Activated naive CD8-positive, alpha-beta T cell (primary cell): ENCODE data around the gene RBKS.

Source experiments
- H3K27ac Mint-ChIP-seq: one replicate; pipeline ENCODE4 v1.8.0; 2021; ENCODE audit warnings: mixed read lengths
- H3K27me3 Mint-ChIP-seq: one replicate; pipeline ENCODE4 v1.8.0; 2021; ENCODE audit warnings: mixed read lengths
- H3K36me3 Mint-ChIP-seq: one replicate; pipeline ENCODE4 v1.8.0; 2021; ENCODE audit warnings: mixed read lengths
- H3K4me1 Mint-ChIP-seq: one replicate; pipeline ENCODE4 v1.8.0; 2021; ENCODE audit warnings: low read depth, mixed read lengths
- H3K4me3 Mint-ChIP-seq: one replicate; pipeline ENCODE4 v1.8.0; 2021; ENCODE audit warnings: mild to moderate bottlenecking, mixed read lengths
- H3K9me3 Mint-ChIP-seq: one replicate; pipeline ENCODE4 v1.8.0; 2021; ENCODE audit warnings: low read depth, mixed read lengths

The RBKS gene

DNA sequence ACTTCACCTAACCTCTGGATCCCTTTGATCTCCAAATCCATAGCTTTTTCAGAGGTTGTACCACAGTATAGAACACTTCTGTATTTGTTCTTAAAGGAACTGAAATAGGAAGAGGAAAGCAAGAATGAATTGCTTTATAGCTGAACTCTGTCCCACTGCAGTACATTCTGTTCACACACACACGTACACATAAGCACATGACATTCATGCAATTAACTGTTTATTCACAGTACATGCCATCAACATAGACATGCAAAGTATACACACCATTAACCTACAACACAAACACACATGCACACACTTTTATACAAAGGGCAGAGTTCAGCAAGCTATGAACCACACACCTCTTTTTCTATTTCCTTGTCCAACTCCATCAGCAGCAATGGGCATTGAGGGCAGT lies 75.4 kb downstream of the RBKS start:
- Mint-ChIP-seq H3K9me3 (no peaks in the 10 kb centered on the region), H3K27me3 (no peaks in the 10 kb centered on the region), H3K27ac (no peak overlapping the region), H3K36me3 (peaks cover 13% of the 10 kb centered on the region), H3K4me1 (no peaks in the 10 kb centered on the region), H3K4me3 (no peak overlapping the region)

DNA sequence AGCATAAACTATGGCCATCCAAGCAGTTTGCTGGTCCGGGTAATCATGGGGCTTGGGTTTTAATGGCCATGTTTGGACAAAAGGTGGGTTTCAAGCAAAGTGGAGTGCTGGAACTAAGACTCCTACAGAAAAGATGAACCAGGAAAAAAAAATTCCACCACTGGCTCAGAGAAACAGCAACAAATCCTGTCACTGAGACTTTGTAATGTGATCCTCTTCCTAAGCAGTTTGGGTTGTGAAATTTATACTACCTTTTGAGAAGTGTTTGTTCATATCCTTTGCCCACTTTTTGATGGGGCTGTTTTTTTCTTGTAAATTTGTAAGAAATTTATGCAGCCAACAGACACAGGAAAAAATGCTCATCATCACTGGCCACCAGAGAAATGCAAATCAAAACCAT lies 78.4 kb downstream of the RBKS start:
- H3K9me3 Mint-ChIP-seq = no peaks in the 10 kb centered on the region
- H3K4me3 Mint-ChIP-seq = no peak overlapping the region
- H3K4me1 Mint-ChIP-seq = no peaks in the 10 kb centered on the region
- H3K36me3 Mint-ChIP-seq = peaks cover 4% of the 10 kb centered on the region
- no peak overlapping the region for H3K27ac Mint-ChIP-seq
- H3K27me3 Mint-ChIP-seq = no peaks in the 10 kb centered on the region

DNA sequence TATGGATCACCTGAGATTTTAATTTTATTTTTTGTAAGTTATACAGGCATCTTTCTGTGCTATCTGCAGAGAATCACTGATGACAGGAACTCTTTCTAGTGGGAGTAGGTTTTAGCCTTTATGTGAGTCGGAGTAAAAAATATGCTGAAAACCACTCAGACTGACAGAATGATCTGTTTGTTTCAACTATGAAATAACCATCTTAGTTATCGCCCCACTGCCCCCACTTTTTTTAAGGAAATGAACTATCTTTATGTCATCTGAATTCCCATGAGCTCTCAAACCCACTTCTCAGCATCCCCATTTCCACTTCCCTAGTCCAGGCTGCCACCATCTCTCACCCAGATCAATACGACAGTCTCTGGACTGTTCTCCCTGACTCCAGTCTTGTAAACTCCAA lies 79.7 kb downstream of the RBKS start:
- Mint-ChIP-seq H3K36me3 (peaks cover 4% of the 10 kb centered on the region), H3K4me3 (no peak overlapping the region), H3K4me1 (no peaks in the 10 kb centered on the region), H3K27me3 (no peaks in the 10 kb centered on the region), H3K9me3 (no peaks in the 10 kb centered on the region), H3K27ac (no peak overlapping the region)

DNA sequence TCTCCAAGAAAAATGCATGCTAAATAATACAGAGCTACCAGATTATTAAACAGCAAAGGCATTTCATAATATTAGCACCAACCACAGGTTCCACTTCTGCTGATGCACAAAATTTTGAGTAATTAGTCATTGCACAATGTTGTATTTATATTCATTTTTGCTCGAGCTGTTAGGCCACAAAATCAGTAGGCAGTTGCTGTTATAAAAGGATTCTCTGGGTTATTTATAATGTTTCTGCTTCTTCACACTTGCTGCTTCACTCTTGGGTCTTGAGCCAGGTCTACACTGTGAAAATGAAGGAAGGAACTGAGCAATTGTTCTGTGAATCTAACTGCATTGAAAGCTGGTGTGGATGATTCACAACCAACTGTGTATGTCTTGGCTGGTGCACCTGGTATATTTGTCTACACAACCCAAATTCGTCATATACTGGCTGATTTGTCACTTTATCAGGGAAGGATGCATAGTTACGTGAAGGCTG lies 80.4 kb downstream of the RBKS start:
- no peak overlapping the region for H3K27ac Mint-ChIP-seq
- no peaks in the 10 kb centered on the region for H3K4me1 Mint-ChIP-seq
- H3K36me3 Mint-ChIP-seq = peaks cover 4% of the 10 kb centered on the region

DNA sequence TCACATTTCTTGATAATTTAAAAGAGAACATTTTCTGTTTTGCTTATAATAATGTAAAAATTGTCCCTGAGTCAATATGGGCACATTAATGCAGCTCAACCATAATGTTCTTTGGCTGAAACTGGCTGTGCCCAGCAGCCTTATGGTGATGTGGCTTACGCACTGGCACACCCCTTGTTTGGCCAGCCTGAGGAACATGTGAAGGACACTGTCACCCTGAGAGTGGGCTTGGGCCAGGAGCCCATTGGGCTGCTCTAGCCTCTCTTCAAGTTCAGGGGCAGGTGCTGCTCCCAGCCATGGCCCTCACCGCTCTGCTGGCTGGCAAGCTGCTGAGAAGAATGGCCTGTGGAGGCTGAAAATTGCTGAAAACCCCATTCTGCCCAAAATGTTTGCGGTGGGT lies 81.2 kb downstream of the RBKS start:
- H3K36me3 Mint-ChIP-seq = peaks cover 4% of the 10 kb centered on the region
- H3K4me1 Mint-ChIP-seq = no peaks in the 10 kb centered on the region
- no peaks in the 10 kb centered on the region for H3K27me3 Mint-ChIP-seq
- no peak overlapping the region for H3K27ac Mint-ChIP-seq
- no peaks in the 10 kb centered on the region for H3K9me3 Mint-ChIP-seq
- H3K4me3 Mint-ChIP-seq = no peak overlapping the region

More for the DNA sequence above, 80.4 kb downstream of the RBKS start:
- Mint-ChIP-seq H3K4me3 (no peak overlapping the region), H3K27me3 (no peaks in the 10 kb centered on the region), H3K9me3 (no peaks in the 10 kb centered on the region)

DNA sequence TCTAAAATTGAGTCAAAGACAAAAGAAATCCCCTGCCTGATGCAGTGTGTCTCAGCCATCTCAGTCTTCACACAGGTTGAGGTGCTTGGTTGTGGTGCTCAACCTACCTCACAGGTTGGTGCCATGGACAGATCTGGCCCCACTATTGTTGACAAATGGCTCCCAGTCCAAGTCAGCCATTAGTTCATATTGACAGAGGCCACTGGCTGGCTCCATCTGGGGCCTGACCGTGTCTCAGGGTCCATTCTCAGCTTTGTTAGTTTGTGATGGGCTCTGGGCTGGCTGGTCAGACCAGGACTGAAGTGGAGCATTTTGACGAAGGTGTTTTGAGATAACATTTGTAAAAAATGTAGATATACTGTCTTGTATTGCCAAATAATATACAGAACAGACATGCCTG lies 81.8 kb downstream of the RBKS start:
- H3K4me3 Mint-ChIP-seq = no peak overlapping the region

DNA sequence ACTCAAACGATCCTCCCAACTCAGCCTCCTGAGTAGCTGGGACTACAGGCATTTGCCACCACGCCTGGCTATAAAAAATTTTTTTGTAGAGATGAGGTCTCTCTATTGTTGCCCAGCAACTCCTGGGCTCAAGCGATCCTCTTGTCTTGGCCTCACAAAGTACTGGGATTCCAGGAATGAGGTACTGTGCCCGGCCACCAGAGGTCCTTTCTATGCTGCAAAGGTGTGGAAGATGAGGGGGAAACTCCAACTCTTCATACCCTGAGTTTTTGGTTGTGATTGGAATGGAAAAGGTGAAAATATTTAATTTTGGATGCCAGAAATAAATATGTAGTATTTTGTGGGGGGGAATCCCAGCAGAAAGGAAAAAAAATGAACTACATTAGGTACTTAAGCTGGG lies 82.7 kb downstream of the RBKS start:
- Mint-ChIP-seq H3K4me3 (no peak overlapping the region), H3K4me1 (no peaks in the 10 kb centered on the region), H3K9me3 (no peaks in the 10 kb centered on the region), H3K27ac (no peak overlapping the region), H3K27me3 (no peaks in the 10 kb centered on the region), H3K36me3 (peaks cover 4% of the 10 kb centered on the region)

More for the DNA sequence above, 81.8 kb downstream of the RBKS start:
- no peaks in the 10 kb centered on the region for H3K9me3 Mint-ChIP-seq
- H3K27me3 Mint-ChIP-seq = no peaks in the 10 kb centered on the region
- H3K36me3 Mint-ChIP-seq = peaks cover 4% of the 10 kb centered on the region
- no peak overlapping the region for H3K27ac Mint-ChIP-seq
- no peaks in the 10 kb centered on the region for H3K4me1 Mint-ChIP-seq

DNA sequence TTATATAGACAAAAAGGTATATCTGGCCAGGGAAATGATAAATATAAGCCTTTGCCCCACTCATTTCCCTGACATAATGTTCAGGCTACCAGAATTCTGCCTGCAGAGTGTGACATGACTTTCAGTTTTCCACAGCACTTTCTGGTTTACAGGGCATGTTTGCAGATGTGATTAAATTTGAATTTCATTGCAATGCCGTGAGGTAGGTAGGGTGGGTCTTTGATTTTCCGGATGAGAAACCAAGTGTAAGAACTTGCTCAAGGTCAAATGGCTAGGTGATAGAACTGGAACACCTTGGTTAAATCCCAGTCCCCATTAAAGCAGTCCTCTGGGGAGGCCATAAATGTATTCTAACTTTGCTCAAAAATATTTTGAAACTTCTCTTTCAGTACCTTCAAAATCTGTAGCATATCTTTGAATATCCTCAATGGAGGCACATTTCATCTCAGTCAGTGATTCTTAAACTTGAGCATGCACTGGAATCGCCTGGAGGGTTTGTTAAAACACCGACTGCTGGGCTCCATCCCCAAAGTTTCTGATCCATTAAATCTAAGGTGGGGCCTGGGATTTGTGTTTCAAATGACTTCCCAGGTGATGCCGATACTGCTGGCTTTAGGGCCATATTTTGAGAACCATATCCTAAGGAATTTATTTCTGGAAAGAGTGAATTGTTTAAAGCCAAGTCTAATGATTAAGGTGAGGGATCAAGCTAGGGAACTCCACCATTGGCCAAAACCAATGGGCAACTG lies 83.7 kb downstream of the RBKS start:
- Mint-ChIP-seq H3K4me1 (no peaks in the 10 kb centered on the region), H3K9me3 (no peaks in the 10 kb centered on the region), H3K27me3 (no peaks in the 10 kb centered on the region), H3K27ac (no peak overlapping the region), H3K4me3 (no peak overlapping the region), H3K36me3 (peaks cover 2% of the 10 kb centered on the region)

DNA sequence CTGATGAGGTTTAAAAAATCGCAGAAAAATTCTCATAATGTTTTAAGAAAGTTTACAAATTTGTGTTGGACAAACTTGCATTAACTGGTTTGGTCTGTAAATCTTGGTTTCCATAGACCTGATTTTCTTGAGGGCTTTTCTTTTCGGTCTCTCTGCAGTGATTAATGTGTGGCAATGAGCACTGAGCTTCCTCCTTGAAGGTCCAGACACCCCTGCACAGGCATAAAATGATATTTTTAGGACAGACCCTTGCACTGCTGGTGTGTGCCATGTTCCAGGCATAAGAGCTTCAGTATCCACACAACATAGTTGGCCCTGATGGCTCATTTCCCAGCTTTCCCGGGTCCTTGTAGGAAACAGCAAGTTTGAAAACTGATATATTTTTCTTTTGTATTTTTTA lies 85.0 kb downstream of the RBKS start:
- no peak overlapping the region for H3K4me3 Mint-ChIP-seq
- H3K36me3 Mint-ChIP-seq = peaks cover 2% of the 10 kb centered on the region
- no peaks in the 10 kb centered on the region for H3K9me3 Mint-ChIP-seq
- H3K27me3 Mint-ChIP-seq = no peaks in the 10 kb centered on the region
- no peaks in the 10 kb centered on the region for H3K4me1 Mint-ChIP-seq
- no peak overlapping the region for H3K27ac Mint-ChIP-seq

DNA sequence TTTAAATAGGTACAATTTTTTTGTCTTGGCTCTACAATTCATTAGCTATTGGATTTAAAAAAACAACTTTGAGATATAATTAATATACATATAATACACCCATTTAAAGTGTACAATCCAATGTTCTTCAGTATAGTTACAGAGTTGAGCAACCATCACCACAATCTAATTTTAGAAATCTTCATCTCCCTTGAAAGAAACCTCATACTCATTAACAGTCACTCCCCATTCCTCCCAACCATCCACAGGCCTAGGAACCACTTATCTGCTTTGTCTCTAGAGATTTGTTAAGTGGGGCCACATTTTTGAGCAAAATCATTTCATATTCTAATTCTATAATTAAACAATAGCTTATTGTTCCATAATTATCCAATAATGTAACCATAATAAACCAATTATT lies 86.0 kb downstream of the RBKS start:
- no peak overlapping the region for H3K4me3 Mint-ChIP-seq
- H3K9me3 Mint-ChIP-seq = no peaks in the 10 kb centered on the region
- H3K36me3 Mint-ChIP-seq = no peaks in the 10 kb centered on the region
- no peaks in the 10 kb centered on the region for H3K27me3 Mint-ChIP-seq
- H3K27ac Mint-ChIP-seq = no peak overlapping the region
- H3K4me1 Mint-ChIP-seq = no peaks in the 10 kb centered on the region

DNA sequence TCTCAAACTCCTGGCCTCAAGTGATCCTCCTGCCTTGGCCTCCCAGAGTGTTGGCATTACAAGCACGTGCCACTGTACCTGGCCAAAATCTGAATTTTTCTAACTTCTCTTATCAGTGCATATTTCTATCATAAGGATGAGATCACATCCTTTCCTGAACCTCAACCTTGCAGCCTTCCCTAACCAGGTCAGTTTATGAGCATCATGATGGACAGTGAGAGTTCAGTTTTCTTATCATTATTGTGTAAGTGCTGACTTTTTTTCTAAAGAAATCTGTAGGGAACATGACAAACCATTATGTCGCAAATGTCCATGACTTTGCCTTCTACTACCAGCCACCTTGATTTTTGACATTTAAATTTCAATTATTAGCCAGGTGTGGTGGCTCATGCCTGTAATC lies 87.1 kb downstream of the RBKS start:
- Mint-ChIP-seq H3K36me3 (peaks cover 8% of the 10 kb centered on the region), H3K27me3 (no peaks in the 10 kb centered on the region), H3K27ac (no peak overlapping the region), H3K9me3 (no peaks in the 10 kb centered on the region), H3K4me1 (no peaks in the 10 kb centered on the region), H3K4me3 (no peak overlapping the region)

DNA sequence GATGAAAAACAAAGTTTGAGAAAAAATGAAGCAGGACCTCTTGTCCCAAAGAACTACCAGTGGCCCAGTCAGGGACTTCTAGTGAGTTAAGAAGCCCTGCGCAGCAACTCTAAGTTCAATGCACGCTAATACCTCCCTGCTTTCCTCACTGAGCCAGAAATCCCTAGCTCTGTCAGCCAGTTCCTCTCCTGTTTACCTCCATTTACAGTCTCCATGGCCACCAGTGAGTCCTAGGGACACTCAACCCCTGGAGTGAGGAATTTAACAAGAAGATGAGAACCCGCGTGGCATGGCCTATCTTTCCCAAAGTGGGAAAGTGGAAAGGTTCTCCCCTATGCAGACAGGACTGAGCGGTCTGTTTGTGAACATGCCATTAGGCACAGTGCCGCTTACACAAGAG lies 87.6 kb downstream of the RBKS start:
- peaks cover 8% of the 10 kb centered on the region for H3K36me3 Mint-ChIP-seq
- H3K4me1 Mint-ChIP-seq = no peaks in the 10 kb centered on the region
- H3K4me3 Mint-ChIP-seq = no peak overlapping the region
- H3K27me3 Mint-ChIP-seq = no peaks in the 10 kb centered on the region
- H3K27ac Mint-ChIP-seq = no peak overlapping the region
- no peaks in the 10 kb centered on the region for H3K9me3 Mint-ChIP-seq

DNA sequence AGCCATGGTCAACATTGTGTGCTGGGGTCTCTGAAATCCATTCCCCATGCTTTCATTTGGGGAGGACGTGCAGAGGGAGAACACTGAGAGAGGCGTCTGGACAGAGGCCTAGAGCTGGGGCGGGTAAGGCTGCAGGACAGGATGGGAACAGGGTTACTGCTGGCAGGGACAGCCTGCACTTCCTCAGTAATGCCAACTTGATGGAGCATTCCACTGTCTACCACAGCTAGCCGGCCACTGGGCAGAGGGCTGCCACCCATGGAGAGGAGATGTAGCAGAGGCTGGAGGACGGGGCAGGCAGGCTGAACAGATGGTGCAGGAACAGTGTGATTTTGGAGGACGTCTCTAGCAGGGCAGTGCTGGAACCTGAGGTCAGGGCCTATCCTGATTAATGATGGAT lies 89.3 kb downstream of the RBKS start:
- Mint-ChIP-seq H3K4me3 (no peak overlapping the region), H3K27me3 (no peaks in the 10 kb centered on the region), H3K9me3 (no peaks in the 10 kb centered on the region), H3K36me3 (peaks cover 8% of the 10 kb centered on the region), H3K27ac (no peak overlapping the region), H3K4me1 (no peaks in the 10 kb centered on the region)

DNA sequence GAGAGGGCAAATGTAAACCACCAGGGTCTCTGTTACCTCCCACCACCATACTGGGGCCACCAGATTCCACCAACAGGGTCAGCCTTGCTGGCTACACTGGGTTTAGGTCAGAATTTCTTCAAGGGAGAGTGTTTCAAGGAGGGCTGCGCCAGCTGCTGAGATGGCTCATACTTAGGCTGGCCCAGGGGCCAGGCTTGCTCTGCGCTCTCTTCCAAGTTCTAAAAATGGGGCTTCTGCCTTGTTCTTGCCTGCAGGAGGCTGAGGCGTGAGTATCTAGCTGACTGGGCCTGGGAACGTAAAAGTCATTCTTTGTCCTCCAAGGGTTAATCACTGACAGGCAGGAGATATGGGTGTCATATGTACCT lies 90.6 kb downstream of the RBKS start:
- Mint-ChIP-seq H3K27me3 (no peaks in the 10 kb centered on the region), H3K9me3 (no peaks in the 10 kb centered on the region), H3K4me3 (no peak overlapping the region), H3K27ac (no peak overlapping the region), H3K4me1 (no peaks in the 10 kb centered on the region), H3K36me3 (peaks cover 8% of the 10 kb centered on the region)

DNA sequence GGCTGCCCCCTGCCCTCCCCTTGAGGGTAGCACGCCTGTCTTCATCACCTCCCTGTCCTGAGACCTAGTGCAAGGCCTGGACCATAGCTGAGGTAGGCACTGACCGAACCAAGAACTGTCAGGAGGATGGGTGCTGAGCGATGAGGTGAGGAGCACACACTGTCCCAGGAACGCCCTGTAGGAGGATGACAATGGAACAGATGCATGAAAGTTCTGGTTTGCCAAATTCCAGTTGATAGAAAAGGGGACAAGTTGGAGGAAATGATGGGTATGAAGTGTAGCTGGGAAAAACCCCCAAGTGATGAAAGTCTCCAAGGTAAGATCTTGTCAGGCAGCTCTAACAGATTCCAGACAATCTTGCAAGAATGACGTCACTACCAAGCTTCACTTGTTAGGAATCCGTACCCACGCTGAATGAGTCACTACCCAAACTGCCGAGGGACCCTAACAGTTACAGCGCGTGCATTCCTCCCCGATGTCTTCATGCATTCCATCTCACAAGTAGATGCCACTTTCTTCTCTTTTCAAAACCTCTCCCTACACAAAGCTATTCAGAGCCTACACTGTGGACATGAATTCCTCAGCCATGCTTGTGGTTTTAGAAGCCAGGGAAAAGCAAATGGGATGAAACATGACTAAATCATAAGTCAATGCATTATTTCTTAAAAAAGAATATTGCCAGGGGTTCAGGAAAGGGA lies 91.1 kb downstream of the RBKS start:
- Mint-ChIP-seq H3K27ac (no peak overlapping the region), H3K4me3 (no peak overlapping the region), H3K4me1 (no peaks in the 10 kb centered on the region), H3K9me3 (no peaks in the 10 kb centered on the region), H3K27me3 (no peaks in the 10 kb centered on the region), H3K36me3 (peaks cover 8% of the 10 kb centered on the region)

DNA sequence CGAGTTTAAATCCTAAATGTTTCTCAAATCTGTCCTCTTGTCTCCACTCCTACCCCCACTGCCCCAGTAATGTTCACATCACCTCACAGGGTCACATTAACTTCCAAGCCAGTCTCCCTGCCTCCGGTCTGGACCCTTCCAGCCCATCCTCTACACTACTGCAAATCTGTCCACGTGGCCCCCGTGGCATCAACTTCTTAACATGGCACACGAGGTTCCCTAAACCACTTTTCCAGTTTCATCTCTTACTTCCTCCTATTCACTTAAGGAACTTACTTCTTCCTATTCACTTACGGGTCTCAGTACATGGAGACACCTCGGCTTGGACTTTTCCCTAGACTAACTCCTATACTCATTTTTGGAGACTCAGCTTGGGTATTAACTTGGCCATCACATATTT lies 91.7 kb downstream of the RBKS start:
- no peaks in the 10 kb centered on the region for H3K27me3 Mint-ChIP-seq
- H3K9me3 Mint-ChIP-seq = no peaks in the 10 kb centered on the region
- H3K4me1 Mint-ChIP-seq = no peaks in the 10 kb centered on the region
- no peak overlapping the region for H3K27ac Mint-ChIP-seq
- no peak overlapping the region for H3K4me3 Mint-ChIP-seq
- H3K36me3 Mint-ChIP-seq = peaks cover 8% of the 10 kb centered on the region
